PFSK-1 (cell line): ENCODE results near the gene INVS.

Source experiments
- POLR2AphosphoS5 ChIP-seq: IDR thresholded peaks from 2 replicates; pipeline ENCODE4 v1.6.1; 2012; ENCODE audit warnings: low read depth, mild to moderate bottlenecking, control low read depth, low read length, moderate library complexity
- TAF1 ChIP-seq: IDR thresholded peaks from 2 replicates; pipeline ENCODE4 v1.6.1; 2012; ENCODE audit warnings: low read length, control low read depth, borderline replicate concordance; ENCODE audit not compliant: insufficient read depth

DNA sequence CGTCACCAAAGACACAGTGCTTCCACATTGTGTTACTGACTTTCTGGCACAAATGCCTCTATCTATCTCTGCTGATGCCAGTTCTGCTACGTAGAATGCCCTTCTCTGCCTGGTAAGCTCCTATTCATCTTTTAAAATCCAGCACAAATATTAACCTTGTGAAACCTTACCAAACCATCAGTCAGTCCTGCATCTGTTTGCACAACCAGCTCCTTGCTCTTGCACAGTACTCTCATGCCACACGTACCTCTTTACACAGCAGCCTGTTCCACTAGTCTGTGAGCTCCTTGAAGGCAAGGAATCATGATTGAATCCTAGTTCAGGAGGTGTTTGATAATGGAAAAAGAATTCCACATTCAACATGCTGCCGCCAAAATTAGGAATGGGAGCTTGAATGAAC is 197.4 kb downstream of the INVS start:
- no peak for TF ChIP-seq TAF1
- no peak for TF ChIP-seq POLR2AphosphoS5
